DND-41 (cell line): ENCODE results near the gene EMILIN1.

Experiments used
- ATAC-seq: fragments of 200-7000 bp; cut with Tn5 transposase; 3 replicates; pipeline ENCODE4 v1.9.1; 2021; ENCODE audit warnings: low read depth; ENCODE audit not compliant: insufficient read depth
- DNase-seq: peaks from one replicate; pipeline ENCODE4 v3.0.0-alpha.2; 2020
- H2AFZ ChIP-seq: 2 replicates; pipeline ENCODE4 v1.6.0; 2012; ENCODE audit warnings: low read depth, low read length
- H3K27ac ChIP-seq: 2 replicates; pipeline ENCODE4 v1.5.1; 2012; ENCODE audit warnings: low read length, inconsistent platforms
- H3K27me3 ChIP-seq: fragments of 200-600 bp; sonication (generic); 2 replicates; pipeline ENCODE4 v1.6.0; 2012; ENCODE audit warnings: low read length, mild to moderate bottlenecking, inconsistent platforms; ENCODE audit not compliant: insufficient read depth, poor library complexity
- H3K36me3 ChIP-seq: 2 replicates; pipeline ENCODE4 v1.5.1; 2012; ENCODE audit warnings: low read length, inconsistent platforms; ENCODE audit not compliant: insufficient read depth
- H3K4me1 ChIP-seq: 2 replicates; pipeline ENCODE4 v1.5.1; 2012; ENCODE audit warnings: mild to moderate bottlenecking, low read length; ENCODE audit not compliant: insufficient read depth
- H3K4me2 ChIP-seq: 2 replicates; pipeline ENCODE4 v1.6.0; 2012; ENCODE audit warnings: mild to moderate bottlenecking, moderate library complexity, low read length, inconsistent platforms; ENCODE audit not compliant: insufficient read depth
- H3K4me3 ChIP-seq, 2 experiments: fragments of 200-600 bp in 1 of 2; shearing (Covaris generic) in 1 of 2; 2 replicates each; pipeline ENCODE4 v1.5.1; 2012 to 2016; ENCODE audit warnings: inconsistent platforms in 2 of 2, low read length in 2 of 2, mild to moderate bottlenecking in 2 of 2, low read depth in 1 of 2, moderate library complexity in 1 of 2
- H3K79me2 ChIP-seq: 2 replicates; pipeline ENCODE4 v1.6.0; 2012; ENCODE audit warnings: low read length, inconsistent platforms; ENCODE audit not compliant: insufficient read depth
- H3K9ac ChIP-seq: 2 replicates; pipeline ENCODE4 v1.6.0; 2012; ENCODE audit warnings: low read depth, mild to moderate bottlenecking, inconsistent platforms, low read length, moderate library complexity
- H3K9me3 ChIP-seq: 2 replicates; pipeline ENCODE4 v1.5.1; 2012; ENCODE audit warnings: low read length, moderate library complexity, mild to moderate bottlenecking, inconsistent platforms; ENCODE audit not compliant: insufficient read depth, severe bottlenecking
- H4K20me1 ChIP-seq: 2 replicates; pipeline ENCODE4 v1.6.0; 2012; ENCODE audit warnings: low read length; ENCODE audit not compliant: insufficient read depth
- CTCF ChIP-seq: IDR thresholded peaks from 2 replicates; pipeline ENCODE4 v1.5.1; 2012; ENCODE audit warnings: borderline replicate concordance, low read length, moderate library complexity, mild to moderate bottlenecking; ENCODE audit not compliant: poor library complexity, severe bottlenecking; ENCODE audit errors: extremely low read depth
- EZH2 ChIP-seq: IDR thresholded peaks from 3 replicates; pipeline ENCODE4 v1.6.1; 2012; ENCODE audit warnings: borderline replicate concordance, low read depth, mild to moderate bottlenecking, moderate library complexity, low read length, inconsistent platforms; ENCODE audit not compliant: severe bottlenecking

EMILIN1 gene

DNA sequence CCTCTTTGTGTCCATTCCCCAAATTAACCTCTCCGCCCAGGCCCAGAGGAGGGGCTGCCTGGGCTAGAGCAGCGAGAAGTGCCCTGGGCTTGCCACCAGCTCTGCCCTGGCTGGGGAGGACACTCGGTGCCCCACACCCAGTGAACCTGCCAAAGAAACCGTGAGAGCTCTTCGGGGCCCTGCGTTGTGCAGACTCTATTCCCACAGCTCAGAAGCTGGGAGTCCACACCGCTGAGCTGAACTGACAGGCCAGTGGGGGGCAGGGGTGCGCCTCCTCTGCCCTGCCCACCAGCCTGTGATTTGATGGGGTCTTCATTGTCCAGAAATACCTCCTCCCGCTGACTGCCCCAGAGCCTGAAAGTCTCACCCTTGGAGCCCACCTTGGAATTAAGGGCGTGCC is 21.6 kb downstream of the EMILIN1 start:
- H3K4me1 ChIP-seq = no peaks in the 10 kb centered on the region
- no peaks in the 10 kb centered on the region for H3K79me2 ChIP-seq
- H3K27ac ChIP-seq = no peak overlapping the region
- no peak overlapping the region for H2AFZ ChIP-seq
- H3K36me3 ChIP-seq = 0 out of 2 replicates have a peak, but pooled peaks cover 4% of the 10 kb centered on the region
- H4K20me1 ChIP-seq = 0 out of 2 replicates have a peak, but pooled peaks cover 3% of the 10 kb centered on the region
- no peak for TF ChIP-seq CTCF
- no peak for TF ChIP-seq EZH2
- no peaks in the 10 kb centered on the region for H3K27me3 ChIP-seq
- H3K4me2 ChIP-seq = no peak overlapping the region
- H3K4me3 ChIP-seq = no peak overlapping the region
- ATAC-seq (no peak), DNase-seq (no peak)
- H3K9me3 ChIP-seq = no peaks in the 10 kb centered on the region
- no peak overlapping the region for H3K9ac ChIP-seq

GRCh38 chr2:27102329-27102728 is 23.9 kb downstream of the EMILIN1 start:
- Histone ChIP-seq H3K4me2 (no peak overlapping the region), H2AFZ (no peak overlapping the region), H3K79me2 (no peaks in the 10 kb centered on the region), H3K27ac (no peak overlapping the region), H4K20me1 (0 out of 2 replicates have a peak, but pooled peaks cover 3% of the 10 kb centered on the region), H3K4me3 (no peak overlapping the region), H3K9ac (no peak overlapping the region), H3K27me3 (no peaks in the 10 kb centered on the region), H3K9me3 (no peaks in the 10 kb centered on the region), H3K4me1 (no peaks in the 10 kb centered on the region), H3K36me3 (0 out of 2 replicates have a peak, but pooled peaks cover 4% of the 10 kb centered on the region)
- ATAC-seq (no peak), DNase-seq (no peak)
- TF ChIP-seq CTCF (no peak), EZH2 (no peak)

DNA sequence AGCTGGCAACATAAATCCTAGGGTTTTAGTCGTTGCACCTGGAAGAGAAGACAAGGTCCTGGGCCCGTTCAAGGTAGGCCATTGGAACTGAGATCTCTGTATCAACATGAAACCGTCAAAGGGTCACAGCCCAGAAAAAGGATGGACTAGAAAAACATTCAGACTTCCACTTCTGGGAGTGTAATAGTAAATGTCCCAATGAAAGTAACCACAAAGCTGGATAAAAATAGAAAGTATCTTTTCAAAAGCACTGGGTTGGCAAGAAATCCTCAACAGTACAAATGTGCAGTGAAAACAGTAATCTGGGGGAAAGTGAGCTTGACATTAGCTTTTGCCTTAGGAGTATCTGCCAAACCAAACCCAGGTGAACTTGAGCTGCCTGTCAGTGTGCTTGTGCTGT is 27.6 kb downstream of the EMILIN1 start:
- Histone ChIP-seq H3K4me2 (no peak overlapping the region), H3K27me3 (no peaks in the 10 kb centered on the region), H4K20me1 (no peaks in the 10 kb centered on the region), H3K9me3 (no peaks in the 10 kb centered on the region), H3K36me3 (no peaks in the 10 kb centered on the region), H3K79me2 (no peaks in the 10 kb centered on the region), H3K27ac (no peak overlapping the region), H3K4me3 (no peak overlapping the region), H3K4me1 (peaks cover 12% of the 10 kb centered on the region), H2AFZ (no peak overlapping the region), H3K9ac (no peak overlapping the region)
- no peak for DNase-seq
- ATAC-seq = no peak
- TF ChIP-seq CTCF (no peak), EZH2 (no peak)

DNA sequence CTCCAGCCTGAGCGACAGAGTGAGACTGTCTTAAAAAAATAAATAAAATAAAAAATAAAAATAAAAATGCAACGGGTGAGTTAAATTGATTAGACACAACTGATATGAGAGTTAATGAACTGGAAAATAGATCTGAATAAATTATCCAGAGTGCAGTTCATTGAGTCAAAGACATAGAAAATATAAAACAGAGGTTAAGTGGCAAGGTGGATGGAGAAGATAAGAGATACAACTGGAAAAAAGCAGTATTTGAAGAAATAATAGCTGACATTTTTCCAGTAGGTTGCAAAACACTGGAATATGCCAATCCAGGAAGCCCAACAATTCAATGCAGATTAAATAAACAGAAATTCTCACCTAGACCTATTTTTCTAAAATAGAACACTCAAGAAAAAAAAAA is 29.8 kb downstream of the EMILIN1 start:
- Histone ChIP-seq H3K4me3 (no peak overlapping the region), H4K20me1 (no peaks in the 10 kb centered on the region), H3K9ac (no peak overlapping the region), H3K36me3 (no peaks in the 10 kb centered on the region), H2AFZ (no peak overlapping the region), H3K9me3 (no peaks in the 10 kb centered on the region), H3K4me2 (no peak overlapping the region), H3K27me3 (no peaks in the 10 kb centered on the region), H3K27ac (no peak overlapping the region), H3K4me1 (peaks cover 20% of the 10 kb centered on the region), H3K79me2 (no peaks in the 10 kb centered on the region)
- TF ChIP-seq EZH2 = no peak
- no peak for TF ChIP-seq CTCF
- ATAC-seq (no peak), DNase-seq (no peak)
